HFF-Myc (cell line): ENCODE data around the gene WDFY4.

ENCODE experiments used
- DNase-seq: peaks from one replicate; pipeline ENCODE4 v3.0.0-alpha.2; 2011; ENCODE audit warnings: low read depth; ENCODE audit errors: extremely low read depth
- H3K4me3 ChIP-seq: replicated peaks from 2 replicates; pipeline ENCODE4 v1.5.1; 2011; ENCODE audit warnings: low read depth, mild to moderate bottlenecking, control low read depth, low read length
- TF ChIP-seq, protein P1 (sequence below): IDR thresholded peaks from 2 replicates; pipeline ENCODE4 v1.5.1; 2012; ENCODE audit warnings: mild to moderate bottlenecking, low read depth, low read length, control low read depth; ENCODE audit errors: missing control alignments

The WDFY4 gene

DNA sequence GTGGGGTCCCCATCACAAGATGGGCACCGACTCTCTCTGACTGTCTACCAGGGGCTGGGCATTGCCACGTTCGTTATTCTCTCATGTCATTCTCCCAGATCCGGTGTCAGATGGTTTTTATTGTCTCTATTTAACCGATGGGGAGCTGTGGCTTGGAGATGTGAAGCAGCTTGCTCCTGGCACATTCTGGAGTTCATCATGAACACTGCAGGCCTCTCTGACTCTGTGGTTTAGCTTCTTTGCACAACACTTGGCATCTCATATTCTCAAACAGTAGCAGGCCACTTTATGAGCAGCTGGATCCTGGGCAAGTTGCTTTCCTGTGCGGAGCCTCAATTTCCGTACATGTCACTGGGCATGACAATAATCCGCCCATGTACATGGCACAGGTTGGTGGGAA lies 135.1 kb downstream of the WDFY4 start:
- TF ChIP-seq, protein P1, sequence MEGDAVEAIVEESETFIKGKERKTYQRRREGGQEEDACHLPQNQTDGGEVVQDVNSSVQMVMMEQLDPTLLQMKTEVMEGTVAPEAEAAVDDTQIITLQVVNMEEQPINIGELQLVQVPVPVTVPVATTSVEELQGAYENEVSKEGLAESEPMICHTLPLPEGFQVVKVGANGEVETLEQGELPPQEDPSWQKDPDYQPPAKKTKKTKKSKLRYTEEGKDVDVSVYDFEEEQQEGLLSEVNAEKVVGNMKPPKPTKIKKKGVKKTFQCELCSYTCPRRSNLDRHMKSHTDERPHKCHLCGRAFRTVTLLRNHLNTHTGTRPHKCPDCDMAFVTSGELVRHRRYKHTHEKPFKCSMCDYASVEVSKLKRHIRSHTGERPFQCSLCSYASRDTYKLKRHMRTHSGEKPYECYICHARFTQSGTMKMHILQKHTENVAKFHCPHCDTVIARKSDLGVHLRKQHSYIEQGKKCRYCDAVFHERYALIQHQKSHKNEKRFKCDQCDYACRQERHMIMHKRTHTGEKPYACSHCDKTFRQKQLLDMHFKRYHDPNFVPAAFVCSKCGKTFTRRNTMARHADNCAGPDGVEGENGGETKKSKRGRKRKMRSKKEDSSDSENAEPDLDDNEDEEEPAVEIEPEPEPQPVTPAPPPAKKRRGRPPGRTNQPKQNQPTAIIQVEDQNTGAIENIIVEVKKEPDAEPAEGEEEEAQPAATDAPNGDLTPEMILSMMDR = no peak
- DNase-seq = no peak
- H3K4me3 ChIP-seq = no peak overlapping the region

DNA sequence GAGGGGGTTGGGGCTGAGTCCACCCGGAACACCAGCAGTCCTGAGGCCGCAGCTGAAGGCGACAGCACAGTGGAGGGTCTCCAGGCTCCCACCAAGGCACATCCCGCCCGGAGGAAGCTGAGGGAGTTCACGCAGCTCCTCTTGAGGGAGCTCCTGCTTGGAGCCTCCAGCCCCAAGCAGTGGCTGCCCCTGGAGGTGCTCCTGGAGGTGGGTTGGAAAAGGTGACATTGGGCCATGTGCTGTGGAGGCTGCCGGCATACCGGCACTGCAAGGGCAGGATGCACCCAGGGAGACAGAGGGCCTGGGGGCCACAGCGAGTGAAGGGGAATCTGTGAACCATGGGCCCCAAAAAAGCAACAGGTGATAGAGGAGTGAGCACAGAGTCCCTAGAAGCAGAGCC lies 135.6 kb downstream of the WDFY4 start:
- TF ChIP-seq, protein P1 = no peak
- no peak overlapping the region for H3K4me3 ChIP-seq
- no peak for DNase-seq

DNA sequence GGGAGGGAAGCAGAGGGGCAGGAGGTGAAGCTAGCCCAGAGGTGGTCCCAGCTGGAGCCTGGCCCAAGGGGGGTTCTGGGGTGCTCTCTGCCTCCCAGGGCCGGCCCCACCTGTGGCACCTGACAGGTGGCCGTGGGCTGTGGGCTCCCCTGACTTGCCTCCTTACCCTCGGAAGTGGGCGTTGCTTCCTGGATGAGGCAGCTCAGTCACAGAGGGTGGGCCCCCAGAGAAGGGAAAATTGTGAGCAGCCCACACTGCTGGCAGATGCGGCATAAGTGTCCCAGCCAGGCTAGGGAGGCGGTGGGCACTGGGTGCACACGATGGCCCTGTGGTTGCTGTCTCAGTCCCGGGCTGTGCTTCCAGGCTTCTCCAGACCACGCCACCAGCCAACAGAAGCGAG lies 136.0 kb downstream of the WDFY4 start:
- TF ChIP-seq, protein P1 = no peak
- H3K4me3 ChIP-seq = no peak overlapping the region
- DNase-seq = no peak

GRCh38 chr10:48821111-48821510 lies 136.4 kb downstream of the WDFY4 start:
- TF ChIP-seq, protein P1 = no peak
- DNase-seq = no peak
- H3K4me3 ChIP-seq = no peak overlapping the region

GRCh38 chr10:48821692-48822091 lies 137.0 kb downstream of the WDFY4 start:
- TF ChIP-seq, protein P1 = no peak
- DNase-seq = no peak
- no peak overlapping the region for H3K4me3 ChIP-seq

GRCh38 chr10:48833674-48834073 lies 149.0 kb downstream of the WDFY4 start:
- no peak overlapping the region for H3K4me3 ChIP-seq
- DNase-seq = no peak
- TF ChIP-seq, protein P1 = no peak
